GM18502 (cell line): Measurements from ENCODE around the gene APBA3.

Experiments used
- ATAC-seq: cut with Tn5 transposase; IDR thresholded peaks from one replicate; pipeline ENCODE4 v1.9.1; 2021; ENCODE audit warnings: mild to moderate bottlenecking; ENCODE audit not compliant: unreplicated experiment, poor library complexity

Gene APBA3

GRCh38 chr19:3723883-3724282 lies 37.6 kb downstream of the APBA3 start:
- no peak for ATAC-seq

DNA sequence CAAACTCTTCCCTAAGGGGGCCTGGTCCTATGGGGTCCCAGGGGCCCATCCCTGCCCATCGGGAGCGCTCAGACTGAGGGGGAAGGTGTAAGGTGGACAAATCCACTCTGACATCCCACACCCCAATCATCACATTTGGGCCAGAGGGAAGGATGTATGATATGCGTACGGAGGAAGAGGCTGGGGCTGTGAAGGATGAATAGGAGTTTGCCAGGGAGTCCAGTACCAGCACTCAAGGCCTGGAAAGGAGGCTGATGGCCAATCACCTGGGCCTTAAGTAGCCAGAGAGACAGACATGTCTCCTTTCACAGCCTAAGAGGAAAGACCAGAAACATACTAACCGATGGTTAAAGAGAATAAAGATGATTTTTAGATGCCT lies 38.4 kb downstream of the APBA3 start:
- no peak for ATAC-seq

- ATAC-seq, result no peak
These were observed 38.9 kb downstream of the APBA3 start for GRCh38 chr19:3722443-3723109.

DNA sequence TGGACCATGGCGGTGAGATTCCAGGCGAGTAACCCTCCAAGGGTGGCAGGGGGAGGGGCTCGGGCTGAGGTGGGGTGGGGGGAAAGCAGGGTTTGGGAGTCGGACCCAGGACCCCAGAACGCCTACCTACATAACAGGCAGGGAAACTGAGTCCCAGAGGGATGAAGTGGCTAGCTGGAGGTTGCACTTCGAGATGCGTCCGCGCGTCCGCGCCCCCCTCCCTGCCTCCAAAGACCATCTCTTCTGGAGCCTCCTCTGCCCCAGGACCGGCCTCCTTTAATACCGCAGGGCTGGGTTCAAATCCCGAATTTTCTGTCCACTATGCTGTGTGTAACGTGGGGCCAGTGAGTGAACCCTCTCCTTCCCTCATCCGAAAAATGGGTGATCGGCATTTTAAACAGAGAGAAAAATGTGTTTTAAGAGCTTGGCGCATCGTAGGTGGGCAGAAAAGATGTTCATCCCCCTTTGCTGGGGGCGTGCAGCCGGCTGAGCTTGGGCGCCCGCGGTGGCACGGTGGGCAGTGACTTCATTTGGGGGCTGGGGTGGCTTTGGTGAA lies 39.5 kb downstream of the APBA3 start:
- ATAC-seq, result no peak

DNA sequence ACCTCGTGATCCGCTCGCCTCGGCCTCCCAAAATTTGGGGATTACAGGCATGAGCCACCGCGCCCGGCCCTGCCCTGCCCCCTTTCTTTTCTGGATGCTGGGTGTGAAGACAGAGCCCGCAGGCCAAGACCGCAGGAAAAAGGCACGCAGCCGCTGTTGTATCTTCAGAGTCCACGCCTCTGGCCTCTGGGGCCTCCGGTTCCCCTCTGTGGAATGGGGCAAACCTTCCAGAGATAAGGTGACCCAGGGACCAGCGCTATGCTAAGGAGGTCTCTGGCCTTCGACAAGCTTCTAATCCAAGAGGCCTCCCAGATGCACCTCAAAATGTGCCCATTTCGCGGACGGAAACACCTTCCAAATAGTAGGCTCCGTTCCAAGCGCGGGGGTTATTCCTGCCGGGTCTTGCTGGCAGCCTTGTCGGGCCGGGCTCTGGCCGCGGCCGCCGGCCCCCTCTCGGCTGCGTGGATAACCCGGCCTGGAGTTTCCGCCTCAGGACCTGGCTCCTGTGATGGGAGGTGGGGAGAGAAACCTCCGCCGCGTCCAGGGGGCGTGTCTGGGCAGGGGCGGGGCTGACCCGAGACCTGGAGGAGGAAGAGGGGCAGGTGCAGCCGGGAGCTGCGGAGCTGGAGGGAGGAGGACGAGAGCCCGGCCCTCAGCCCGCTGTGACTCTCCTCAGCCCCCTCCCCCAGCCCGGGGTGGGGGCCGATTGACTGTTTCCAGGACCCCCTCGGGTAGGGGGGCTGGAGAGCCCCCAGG lies 40.2 kb downstream of the APBA3 start:
- ATAC-seq, result no peak

DNA sequence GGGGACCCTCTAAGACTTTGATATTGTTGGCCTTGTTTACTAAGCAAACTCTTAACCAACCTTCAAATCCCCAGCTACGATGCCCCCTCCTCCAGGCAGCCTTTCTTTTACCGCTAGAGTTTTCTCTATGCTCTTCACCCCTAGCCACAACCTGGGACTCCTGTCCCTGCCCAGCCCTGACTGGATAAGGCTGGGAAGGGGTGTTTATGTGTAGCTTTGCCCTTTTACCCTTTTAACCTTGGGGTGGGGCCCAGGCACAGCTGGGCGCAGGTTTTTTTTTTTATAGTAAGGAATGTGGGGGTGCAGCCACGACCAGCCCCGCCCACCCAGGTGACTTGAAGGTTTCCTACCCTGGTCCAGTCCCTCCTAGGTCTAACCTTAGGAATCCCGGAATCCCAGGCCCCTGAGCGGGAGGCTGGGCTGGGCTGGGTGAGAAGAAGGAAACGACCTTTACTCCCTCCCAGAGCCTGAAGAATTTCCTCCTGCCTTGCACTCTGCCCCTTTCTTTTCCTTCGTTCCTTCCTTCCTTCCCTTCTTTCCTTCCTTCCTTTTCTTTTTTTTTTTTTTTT lies 41.1 kb downstream of the APBA3 start:
- no peak for ATAC-seq

DNA sequence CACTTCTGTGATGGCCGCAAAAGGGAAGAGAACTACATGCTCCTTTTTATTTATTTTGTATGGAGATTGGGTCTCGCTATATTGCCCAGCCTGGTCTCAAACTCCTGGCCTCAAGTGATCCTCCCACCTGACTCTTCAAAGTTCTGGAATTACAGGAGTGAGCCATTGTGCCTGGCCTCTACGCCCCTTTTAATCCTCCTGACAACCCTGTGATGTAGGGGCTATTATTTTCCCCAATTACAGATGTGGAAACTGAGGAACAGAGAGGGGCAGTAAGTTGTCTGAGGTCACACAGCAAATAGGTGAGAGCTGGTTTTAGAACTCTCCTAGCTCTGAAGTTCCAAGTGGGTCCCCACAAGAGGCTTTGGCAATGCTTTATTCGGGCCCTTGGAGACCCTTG lies 41.6 kb downstream of the APBA3 start:
- no peak for ATAC-seq

DNA sequence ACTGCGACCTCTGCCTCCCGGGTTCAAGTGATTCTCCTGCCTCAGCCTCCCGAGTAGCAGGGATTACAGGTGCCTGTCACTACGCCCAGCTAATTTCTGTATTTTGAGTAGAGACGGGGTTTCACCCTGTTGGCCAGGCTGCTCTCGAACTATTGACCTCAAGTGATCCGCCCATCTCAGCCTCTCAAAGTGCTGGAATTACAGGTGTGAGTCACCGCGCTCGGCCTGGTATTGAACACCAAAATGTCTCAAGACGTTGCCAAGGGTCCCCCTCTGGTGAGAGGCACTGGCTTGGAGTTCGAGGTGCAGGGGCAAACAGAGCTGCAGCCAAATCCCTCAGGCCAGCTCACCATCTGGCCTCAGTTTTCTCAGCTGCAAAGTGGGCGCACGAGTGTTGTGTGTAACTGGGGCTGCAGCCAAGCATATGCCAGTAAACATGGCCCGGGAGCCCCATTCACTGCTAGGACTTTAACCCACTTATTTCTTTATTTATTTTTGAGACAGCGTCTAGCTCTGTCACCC lies 45.3 kb downstream of the APBA3 start:
- ATAC-seq, result no peak

DNA sequence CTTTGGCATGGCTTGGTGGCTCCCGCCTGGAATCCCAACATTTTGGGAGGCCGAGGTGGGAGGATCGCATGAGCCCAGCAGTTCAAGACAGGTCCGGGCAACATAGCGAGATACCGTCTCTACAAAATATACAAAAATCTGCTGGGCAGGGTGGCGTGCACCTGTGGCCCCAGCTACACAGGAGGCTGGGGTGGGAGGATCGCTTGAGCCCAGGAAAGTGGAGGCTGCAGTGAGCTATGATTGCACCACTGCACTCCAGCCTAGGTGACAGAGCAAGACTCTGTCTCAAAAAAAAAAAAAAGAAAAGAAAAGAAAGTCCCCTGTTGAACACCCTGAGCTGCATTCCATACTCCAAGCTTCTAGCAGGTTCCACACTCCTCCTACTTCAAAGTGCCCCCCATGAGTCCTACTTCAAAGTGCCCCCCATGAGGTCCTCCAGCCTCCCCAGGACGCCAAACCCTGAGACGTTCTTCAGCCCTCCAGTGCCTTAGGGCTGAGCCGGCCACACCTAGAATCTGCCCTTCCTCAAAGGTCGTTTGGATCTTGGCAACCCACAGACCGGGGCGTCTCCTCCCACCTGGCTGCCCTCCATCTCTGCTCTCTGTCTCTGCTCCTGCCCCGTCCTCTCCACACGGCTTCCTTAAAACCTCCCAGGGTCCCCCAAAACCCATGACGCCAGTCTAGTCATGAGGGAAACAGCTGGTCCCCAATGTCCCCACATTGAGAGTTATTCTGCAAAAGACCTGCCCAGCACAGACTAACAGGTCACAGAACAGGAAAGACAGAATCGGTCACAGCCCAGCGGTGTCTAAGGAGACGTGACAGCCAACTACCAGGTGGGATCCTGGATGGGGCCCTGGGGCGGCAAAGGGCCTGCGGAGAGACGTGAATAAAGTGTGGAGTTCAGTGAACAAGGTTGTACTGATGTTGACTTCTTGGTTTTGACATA lies 48.6 kb downstream of the APBA3 start:
- no peak for ATAC-seq

GRCh38 chr19:3710265-3710812 lies 51.2 kb downstream of the APBA3 start:
- ATAC-seq, result no peak

DNA sequence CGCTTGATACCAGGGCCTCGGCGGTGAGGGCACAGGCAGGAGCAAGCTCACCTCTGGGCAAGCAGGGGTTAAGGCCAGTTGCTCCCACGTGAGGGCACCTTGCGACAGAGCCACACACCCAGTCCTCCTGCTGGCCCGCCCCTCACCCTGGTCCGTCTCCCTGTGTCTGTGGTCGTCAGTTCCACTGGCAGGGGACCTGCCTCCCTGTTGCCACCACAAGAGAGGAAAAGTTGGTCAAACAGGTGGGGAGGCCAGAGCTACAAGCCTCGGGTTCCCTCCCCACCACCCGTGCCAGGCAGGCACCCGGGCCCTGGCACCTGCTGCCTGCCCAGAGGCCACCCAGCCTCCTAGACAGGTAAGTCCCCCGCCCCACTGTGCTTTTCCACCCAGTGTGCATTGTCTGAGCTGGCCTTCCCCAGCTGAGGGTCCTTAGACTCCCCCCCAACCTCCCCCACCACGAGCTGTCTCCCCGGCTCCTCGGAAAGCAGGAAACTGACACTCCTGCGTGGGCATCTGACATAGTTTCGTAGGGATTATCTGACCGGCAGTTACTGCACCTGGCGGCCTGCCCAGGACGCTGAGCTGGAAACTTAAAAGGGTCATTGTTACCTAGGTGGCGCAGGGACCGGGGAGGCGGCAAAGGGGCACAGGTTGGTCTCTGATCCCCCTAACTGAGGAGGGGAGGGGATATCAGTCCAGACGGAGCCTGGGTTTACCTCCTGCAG lies 53.1 kb downstream of the APBA3 start, which contains the start of gene TJP3:
TJP3 (plus strand) TSS at position 178 of the 725 bp plus-strand sequence. CDS start 20,049 bp downstream, outside the sequence.
- no peak for ATAC-seq

DNA sequence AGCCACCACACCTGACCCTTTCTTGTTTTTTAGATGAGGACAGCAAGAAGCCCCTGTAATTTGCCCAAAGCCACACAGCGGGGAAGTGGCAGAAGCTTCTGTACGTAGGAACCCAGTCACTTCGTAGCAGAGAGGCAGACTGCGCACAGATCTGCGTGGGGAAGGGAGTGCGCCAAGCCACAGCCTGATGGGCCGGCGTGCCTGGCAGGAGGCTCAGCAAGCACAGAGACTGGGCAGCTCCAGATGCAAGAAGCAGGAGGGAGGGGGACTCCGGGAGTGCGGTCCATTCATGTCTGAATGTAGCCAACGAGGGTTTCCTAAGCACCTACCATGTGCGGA lies 53.7 kb downstream of the APBA3 start:
- no peak for ATAC-seq

DNA sequence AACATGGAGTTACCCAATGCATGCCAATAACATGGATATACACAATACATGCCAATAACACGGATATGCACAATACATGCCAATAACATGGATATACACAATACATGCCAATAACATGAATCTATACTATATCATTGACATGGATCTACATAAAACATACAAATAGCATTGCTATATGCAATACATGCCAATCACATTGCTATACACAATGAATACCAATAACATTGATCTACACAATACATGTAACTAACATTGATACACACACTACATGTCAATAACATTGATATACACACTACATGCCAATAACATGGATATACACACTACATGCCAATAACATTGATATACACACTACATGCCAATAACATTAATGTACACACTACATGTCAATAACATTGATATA lies 60.3 kb downstream of the APBA3 start:
- no peak for ATAC-seq
